ENCODE results near the gene PDZD4.

DNA sequence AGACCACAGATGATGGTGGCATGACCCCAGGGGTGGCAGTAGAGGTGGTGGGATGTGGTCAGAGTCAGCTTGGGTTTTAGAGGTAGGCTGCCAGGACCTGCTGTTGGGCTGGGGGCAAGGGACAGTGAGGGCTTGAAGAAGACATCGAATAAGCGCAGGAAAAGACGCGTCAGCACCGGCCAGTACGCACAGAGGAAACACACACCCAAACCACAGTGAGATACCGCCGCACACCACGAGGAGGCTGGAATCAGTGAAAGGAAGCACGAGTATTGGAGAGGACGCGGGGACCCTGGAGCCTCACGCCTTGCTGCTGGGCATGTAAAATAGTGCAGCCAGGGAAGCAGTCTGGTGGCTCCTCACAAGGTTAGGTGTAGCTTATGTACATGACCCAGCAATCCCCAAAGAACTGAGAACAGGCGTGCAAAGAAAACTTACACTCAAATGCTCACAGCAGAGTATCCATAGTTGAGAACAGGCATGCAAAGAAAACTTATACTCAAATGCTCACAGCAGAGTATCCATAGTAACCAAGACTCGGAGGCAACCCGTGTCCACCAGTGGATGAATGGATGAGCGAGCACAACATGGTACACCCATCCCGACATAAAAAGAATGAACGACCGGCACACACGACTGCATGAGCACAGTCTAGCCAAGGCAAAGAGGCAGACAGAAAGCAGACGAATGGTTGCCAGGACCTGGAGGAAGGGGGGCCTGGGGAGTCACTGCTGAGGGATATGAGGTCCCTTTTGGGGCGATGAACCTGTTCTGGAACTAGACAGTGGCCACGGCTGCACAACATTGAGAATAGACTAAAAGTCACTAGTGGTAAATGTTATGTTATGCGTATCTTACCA, 13.3 kb downstream of the PDZD4 start:
- TF ChIP-seq, protein P1, sequence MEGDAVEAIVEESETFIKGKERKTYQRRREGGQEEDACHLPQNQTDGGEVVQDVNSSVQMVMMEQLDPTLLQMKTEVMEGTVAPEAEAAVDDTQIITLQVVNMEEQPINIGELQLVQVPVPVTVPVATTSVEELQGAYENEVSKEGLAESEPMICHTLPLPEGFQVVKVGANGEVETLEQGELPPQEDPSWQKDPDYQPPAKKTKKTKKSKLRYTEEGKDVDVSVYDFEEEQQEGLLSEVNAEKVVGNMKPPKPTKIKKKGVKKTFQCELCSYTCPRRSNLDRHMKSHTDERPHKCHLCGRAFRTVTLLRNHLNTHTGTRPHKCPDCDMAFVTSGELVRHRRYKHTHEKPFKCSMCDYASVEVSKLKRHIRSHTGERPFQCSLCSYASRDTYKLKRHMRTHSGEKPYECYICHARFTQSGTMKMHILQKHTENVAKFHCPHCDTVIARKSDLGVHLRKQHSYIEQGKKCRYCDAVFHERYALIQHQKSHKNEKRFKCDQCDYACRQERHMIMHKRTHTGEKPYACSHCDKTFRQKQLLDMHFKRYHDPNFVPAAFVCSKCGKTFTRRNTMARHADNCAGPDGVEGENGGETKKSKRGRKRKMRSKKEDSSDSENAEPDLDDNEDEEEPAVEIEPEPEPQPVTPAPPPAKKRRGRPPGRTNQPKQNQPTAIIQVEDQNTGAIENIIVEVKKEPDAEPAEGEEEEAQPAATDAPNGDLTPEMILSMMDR (IDR thresholded peaks at IDR 0.05), result no peak
- TF ChIP-seq POLR2A (IDR thresholded peaks at IDR 0.05), result no peak

Measured in thyroid gland (tissue), 4 donors.